Activated CD8-positive, alpha-beta T cell treated with anti-CD3 and anti-CD28 coated beads for 36 hours (primary cell): ENCODE measurements around the gene CFAP97. TPM values are rescaled to one million over a fixed set of nuclear protein-coding genes. Genes with fewer than 3 reads are reported as not detected.

Experiments
- ATAC-seq: fragments of 200-7000 bp; cut with Tn5 transposase; one replicate; pipeline ENCODE4 v1.10.0; 2021; ENCODE audit warnings: mild to moderate bottlenecking, moderate library complexity
- CTCF ChIA-PET: fragments of 350-600 bp; sonication (Branson Sonifier 250); formaldehyde crosslinking; loops from one replicate; lab custom pipeline; 2021; ENCODE audit warnings: antibody characterized with exemption; lab: Charles Lee
- POLR2A ChIA-PET: fragments of 350-600 bp; sonication (Branson Sonifier 250); formaldehyde crosslinking; loops from one replicate; lab custom pipeline; 2021; ENCODE audit warnings: antibody characterized with exemption; lab: Charles Lee
- DNase-seq: peaks from one replicate; pipeline ENCODE4 v3.0.0-alpha.2; 2020
- H3K27ac Mint-ChIP-seq: one replicate; pipeline ENCODE4 v1.8.0; 2021; ENCODE audit warnings: mild to moderate bottlenecking, mixed read lengths
- H3K27me3 Mint-ChIP-seq: one replicate; pipeline ENCODE4 v1.8.0; 2021; ENCODE audit warnings: mixed read lengths
- H3K36me3 Mint-ChIP-seq: one replicate; pipeline ENCODE4 v1.8.0; 2021; ENCODE audit warnings: low read depth, mixed read lengths
- H3K4me1 Mint-ChIP-seq: one replicate; pipeline ENCODE4 v1.8.0; 2021; ENCODE audit warnings: low read depth, mixed read lengths
- H3K4me3 Mint-ChIP-seq: one replicate; pipeline ENCODE4 v1.8.0; 2021; ENCODE audit warnings: mild to moderate bottlenecking, moderate library complexity, mixed read lengths
- H3K9me3 Mint-ChIP-seq: one replicate; pipeline ENCODE4 v1.8.0; 2021; ENCODE audit warnings: mixed read lengths
- intact Hi-C: fragments of 100-400 bp; cut with micrococcal nuclease; formaldehyde crosslinking; loops from one replicate; pipeline ENCODE4 v1.10.0; 2022
- total RNA-seq, 2 experiments: library from RNA; stranded (reverse); gene quantifications; one replicate each; pipeline ENCODE4 v1.2.3, GENCODE V29; 2021
- TF ChIP-seq, protein P1 (sequence below): fragments of 200-600 bp; IDR thresholded peaks from one replicate; pipeline ENCODE4 v1.8.0; 2022; ENCODE audit warnings: antibody characterized with exemption, mild to moderate bottlenecking

The CFAP97 gene
- total RNA-seq, 2 experiments from 2014 or later: 48.5 to 50.3 TPM

DNA sequence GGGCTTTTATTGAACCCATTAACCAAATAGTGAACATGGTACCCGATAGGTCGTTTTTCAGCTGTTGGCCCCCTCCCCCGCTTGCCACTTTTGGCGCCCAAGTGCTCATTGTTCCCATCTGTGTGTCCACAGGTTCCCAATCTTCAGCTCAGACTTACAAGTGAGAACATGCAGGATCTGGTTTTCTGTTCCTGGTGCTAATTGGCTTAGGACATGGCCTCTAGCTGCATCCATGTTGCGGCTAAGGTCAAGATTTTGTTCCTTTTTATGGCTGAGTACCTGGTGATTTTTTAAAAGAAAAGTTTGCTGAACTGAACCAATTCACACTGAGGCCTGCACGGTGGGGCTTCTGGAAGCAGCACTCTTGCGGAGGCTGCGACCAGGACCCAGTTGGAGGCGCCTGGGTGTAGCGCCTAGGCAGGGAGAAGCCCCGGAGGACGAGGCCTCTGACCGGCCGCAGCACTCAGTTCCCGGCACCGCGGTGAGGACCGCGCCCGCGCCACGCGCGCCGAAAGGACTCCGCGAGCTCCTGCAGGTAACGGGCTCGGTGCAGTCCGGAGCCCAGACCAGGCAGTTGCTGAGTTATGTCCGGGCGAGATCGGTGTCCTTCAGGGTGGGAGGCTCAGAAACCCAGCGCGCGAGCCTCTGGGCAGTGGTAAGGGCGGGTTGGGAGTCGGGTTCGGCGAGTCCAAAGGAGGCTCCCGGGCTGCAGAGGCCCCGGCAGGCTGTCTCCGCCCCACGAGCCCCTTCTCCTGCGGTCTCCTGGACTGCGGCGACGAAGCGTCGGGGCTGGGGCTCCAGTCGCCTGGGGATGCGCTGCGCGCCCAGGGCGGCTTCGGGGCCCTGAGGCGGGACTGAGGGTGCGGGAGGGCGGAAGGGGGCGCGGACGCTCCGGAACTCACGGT lies 76.5 kb downstream of the CFAP97 start:
- peak; percentile 43 for ATAC-seq
- TF ChIP-seq, protein P1, sequence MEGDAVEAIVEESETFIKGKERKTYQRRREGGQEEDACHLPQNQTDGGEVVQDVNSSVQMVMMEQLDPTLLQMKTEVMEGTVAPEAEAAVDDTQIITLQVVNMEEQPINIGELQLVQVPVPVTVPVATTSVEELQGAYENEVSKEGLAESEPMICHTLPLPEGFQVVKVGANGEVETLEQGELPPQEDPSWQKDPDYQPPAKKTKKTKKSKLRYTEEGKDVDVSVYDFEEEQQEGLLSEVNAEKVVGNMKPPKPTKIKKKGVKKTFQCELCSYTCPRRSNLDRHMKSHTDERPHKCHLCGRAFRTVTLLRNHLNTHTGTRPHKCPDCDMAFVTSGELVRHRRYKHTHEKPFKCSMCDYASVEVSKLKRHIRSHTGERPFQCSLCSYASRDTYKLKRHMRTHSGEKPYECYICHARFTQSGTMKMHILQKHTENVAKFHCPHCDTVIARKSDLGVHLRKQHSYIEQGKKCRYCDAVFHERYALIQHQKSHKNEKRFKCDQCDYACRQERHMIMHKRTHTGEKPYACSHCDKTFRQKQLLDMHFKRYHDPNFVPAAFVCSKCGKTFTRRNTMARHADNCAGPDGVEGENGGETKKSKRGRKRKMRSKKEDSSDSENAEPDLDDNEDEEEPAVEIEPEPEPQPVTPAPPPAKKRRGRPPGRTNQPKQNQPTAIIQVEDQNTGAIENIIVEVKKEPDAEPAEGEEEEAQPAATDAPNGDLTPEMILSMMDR: no peak

DNA sequence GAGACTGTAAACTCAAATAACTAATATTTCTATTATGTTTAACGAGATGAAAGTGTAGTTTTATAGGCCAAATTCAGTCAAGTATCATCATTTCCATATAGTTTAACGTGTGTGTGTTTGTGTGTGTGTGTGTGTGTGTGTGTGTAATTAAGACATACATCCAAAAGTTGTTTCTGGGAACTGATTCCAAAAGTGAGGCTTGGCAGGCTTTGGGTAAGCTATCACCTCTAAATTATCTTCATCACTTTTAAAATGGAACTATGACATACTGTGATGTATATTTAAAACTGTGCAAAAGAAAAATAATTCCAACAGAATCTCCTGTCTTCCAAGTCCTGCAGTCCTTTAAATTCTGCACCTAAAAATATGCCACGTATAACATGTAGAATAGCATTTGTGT lies 79.8 kb downstream of the CFAP97 start:
- H3K27ac Mint-ChIP-seq: no peak overlapping the region
- CTCF ChIA-PET: interaction anchor here (0.9 to 3.5 kb wide), 2 partner anchors 10 to 119 kb away, joined by 3 to 15 read pairs; no protein-coding TSS in a partner anchor
- TF ChIP-seq, protein P1: no peak
- POLR2A ChIA-PET: no interaction called here
- peaks cover 4% of the 10 kb centered on the region for H3K4me1 Mint-ChIP-seq
- DNase-seq (no peak), ATAC-seq (no peak)
- H3K4me3 Mint-ChIP-seq: no peak overlapping the region
- H3K36me3 Mint-ChIP-seq: no peaks in the 10 kb centered on the region
- peaks cover 21% of the 10 kb centered on the region for H3K27me3 Mint-ChIP-seq
- no peaks in the 10 kb centered on the region for H3K9me3 Mint-ChIP-seq
- intact Hi-C loops: no loop called here

More for the DNA sequence above, 76.5 kb downstream of the CFAP97 start:
- Mint-ChIP-seq H3K4me1 (peaks cover 6% of the 10 kb centered on the region), H3K4me3 (peak overlapping the region; percentile 56), H3K9me3 (no peaks in the 10 kb centered on the region), H3K27ac (no peak overlapping the region), H3K27me3 (peaks cover 35% of the 10 kb centered on the region), H3K36me3 (no peaks in the 10 kb centered on the region)
- CTCF ChIA-PET: interaction anchor here (1.3 to 2.8 kb wide), 3 partner anchors 9 to 86 kb away, joined by 4 to 9 read pairs (median 5); no protein-coding TSS in a partner anchor
- POLR2A ChIA-PET: no interaction called here
- DNase-seq: no peak
- intact Hi-C loops: no loop called here

DNA sequence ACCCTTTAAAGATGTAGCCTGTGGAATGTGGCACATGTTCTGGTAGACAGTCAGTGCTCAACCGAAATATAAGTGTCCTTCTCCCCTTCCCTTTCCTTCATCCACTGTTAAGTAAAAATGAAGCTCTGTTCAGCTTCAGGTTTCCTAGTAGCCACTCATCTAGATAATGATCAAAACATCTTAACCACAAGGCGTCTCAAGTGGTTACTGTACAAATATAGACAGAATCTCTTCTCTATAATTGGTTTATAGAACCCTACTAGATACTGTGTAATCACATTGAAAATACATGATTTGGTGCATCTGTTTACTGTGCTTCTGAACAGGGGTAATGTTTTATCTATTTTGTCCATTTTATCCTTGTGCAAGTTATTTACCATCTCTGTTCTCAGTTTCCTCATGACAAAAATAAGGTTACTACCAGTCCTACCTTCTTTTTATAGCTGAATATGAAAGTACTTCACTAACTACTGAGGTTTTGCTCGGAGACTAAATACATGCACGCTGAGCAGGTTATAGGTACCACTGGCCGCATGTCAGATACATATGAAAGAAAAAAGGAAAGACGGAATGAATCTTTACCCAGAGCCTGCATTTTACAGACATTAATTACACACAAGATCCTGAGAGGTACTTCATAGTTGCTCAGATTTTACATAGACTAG lies 81.0 kb downstream of the CFAP97 start:
- CTCF ChIA-PET: interaction anchor here (1.1 to 3.5 kb wide), 3 partner anchors 11 to 61 kb away, joined by 3 to 15 read pairs (median 10); no protein-coding TSS in a partner anchor

DNA sequence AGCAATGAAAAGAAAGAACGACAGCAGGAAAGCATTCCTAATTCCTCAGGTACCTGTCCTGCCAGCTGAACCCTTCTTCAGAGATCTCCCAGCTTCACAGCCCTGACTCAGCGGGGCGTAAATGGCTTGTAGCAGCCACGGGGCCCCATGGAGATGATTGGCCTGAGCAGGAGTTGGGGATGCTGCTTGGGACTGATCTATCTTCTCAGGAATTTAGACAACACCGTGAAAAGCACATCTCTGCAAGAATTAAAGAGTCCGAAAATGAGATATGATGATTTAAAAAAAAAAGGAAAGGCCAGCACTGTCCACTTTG lies 83.2 kb downstream of the CFAP97 start:
- intact Hi-C loops: no loop called here
- TF ChIP-seq, protein P1: no peak
- H3K4me3 Mint-ChIP-seq: no peak overlapping the region
- no peaks in the 10 kb centered on the region for H3K36me3 Mint-ChIP-seq
- CTCF ChIA-PET: interaction anchor here (1.4 kb wide), 1 partner anchor 14 kb away, joined by 5 read pairs; no protein-coding TSS in a partner anchor
- DNase-seq (no peak), ATAC-seq (no peak)
- no peaks in the 10 kb centered on the region for H3K9me3 Mint-ChIP-seq
- H3K27me3 Mint-ChIP-seq: peaks cover 8% of the 10 kb centered on the region
- H3K4me1 Mint-ChIP-seq: no peaks in the 10 kb centered on the region
- POLR2A ChIA-PET: interaction anchor here (0.5 kb wide), 1 partner anchor 32 kb away, joined by 3 read pairs; no protein-coding TSS in a partner anchor
- H3K27ac Mint-ChIP-seq: no peak overlapping the region

More for the DNA sequence above, 81.0 kb downstream of the CFAP97 start:
- TF ChIP-seq, protein P1: no peak
- DNase-seq: no peak
- ATAC-seq: no peak
- no peaks in the 10 kb centered on the region for H3K36me3 Mint-ChIP-seq
- H3K27me3 Mint-ChIP-seq: peaks cover 16% of the 10 kb centered on the region
- H3K4me3 Mint-ChIP-seq: no peak overlapping the region
- H3K9me3 Mint-ChIP-seq: no peaks in the 10 kb centered on the region
- intact Hi-C loops: no loop called here
- H3K27ac Mint-ChIP-seq: no peak overlapping the region
- POLR2A ChIA-PET: no interaction called here
- H3K4me1 Mint-ChIP-seq: peaks cover 2% of the 10 kb centered on the region
